Measurements from ENCODE around the gene BRF1.
A peak's percentile ranks its signal among the peaks of the same experiment; 100 is the strongest.
"Not testable (repeated sequence)": the region's sequence is repeated elsewhere in the genome, so short reads cannot be mapped to it uniquely, and the experiment has no call there.

BRF1 gene

DNA sequence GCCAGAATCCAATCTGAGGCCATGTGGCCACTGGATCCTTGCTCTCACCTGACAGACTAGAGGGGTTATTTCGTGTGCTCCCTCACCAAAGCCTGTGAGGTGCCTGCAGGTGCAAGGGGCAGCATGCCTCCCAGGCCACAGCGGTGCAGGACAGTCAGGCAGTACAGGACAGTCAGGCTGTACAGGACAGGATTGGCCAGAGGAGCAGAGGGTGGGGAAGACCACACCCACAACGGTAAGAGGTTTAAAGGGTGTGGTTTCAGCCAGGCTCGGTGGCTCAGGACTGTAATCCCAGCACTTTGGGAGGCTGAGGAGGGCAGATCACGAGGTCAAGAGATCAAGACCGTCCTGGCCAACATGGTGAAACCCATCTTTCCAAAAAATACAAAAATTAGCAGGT, 3.1 kb upstream of the BRF1 start:
- no peaks in the 10 kb centered on the region for H4K20me1 ChIP-seq (ENCODE audit: low read depth, low read length)
- H3K27ac ChIP-seq (ENCODE audit: low read depth, low read length), result no peak overlapping the region
- H3K79me2 ChIP-seq (ENCODE audit: insufficient read depth, low read length), result no peaks in the 10 kb centered on the region
- no peaks in the 10 kb centered on the region for H3F3A ChIP-seq (ENCODE audit: insufficient read depth)
- H3K36me3 ChIP-seq (ENCODE audit: low read length), result no peaks in the 10 kb centered on the region
- no peaks in the 10 kb centered on the region for H3K27me3 ChIP-seq (ENCODE audit: low read length)
- no peak overlapping the region for H3K9ac ChIP-seq (ENCODE audit: low read length)
- no peaks in the 10 kb centered on the region for H3K9me2 ChIP-seq (replicated peaks; ENCODE audit: insufficient read depth, low read length)
- TF ChIP-seq EZH2phosphoT487 (conservative IDR thresholded peaks at IDR 0.05; ENCODE audit: low read length), result no peak
- TF ChIP-seq, protein P1, sequence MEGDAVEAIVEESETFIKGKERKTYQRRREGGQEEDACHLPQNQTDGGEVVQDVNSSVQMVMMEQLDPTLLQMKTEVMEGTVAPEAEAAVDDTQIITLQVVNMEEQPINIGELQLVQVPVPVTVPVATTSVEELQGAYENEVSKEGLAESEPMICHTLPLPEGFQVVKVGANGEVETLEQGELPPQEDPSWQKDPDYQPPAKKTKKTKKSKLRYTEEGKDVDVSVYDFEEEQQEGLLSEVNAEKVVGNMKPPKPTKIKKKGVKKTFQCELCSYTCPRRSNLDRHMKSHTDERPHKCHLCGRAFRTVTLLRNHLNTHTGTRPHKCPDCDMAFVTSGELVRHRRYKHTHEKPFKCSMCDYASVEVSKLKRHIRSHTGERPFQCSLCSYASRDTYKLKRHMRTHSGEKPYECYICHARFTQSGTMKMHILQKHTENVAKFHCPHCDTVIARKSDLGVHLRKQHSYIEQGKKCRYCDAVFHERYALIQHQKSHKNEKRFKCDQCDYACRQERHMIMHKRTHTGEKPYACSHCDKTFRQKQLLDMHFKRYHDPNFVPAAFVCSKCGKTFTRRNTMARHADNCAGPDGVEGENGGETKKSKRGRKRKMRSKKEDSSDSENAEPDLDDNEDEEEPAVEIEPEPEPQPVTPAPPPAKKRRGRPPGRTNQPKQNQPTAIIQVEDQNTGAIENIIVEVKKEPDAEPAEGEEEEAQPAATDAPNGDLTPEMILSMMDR (IDR thresholded peaks at IDR 0.05; ENCODE audit: insufficient read depth, low read length, poor library complexity, severe bottlenecking), result no peak
- no peak overlapping the region for H2AFZ ChIP-seq (ENCODE audit: low read depth, low read length, severe bottlenecking)
- no peaks in the 10 kb centered on the region for H3K9me3 ChIP-seq (ENCODE audit: insufficient read depth, low read length)
- no peak overlapping the region for H3K4me2 ChIP-seq (ENCODE audit: low read depth, low read length, poor library complexity, severe bottlenecking)
- no peak overlapping the region for H3K4me3 ChIP-seq (ENCODE audit: insufficient read depth, low read length, poor library complexity, severe bottlenecking)

DNA sequence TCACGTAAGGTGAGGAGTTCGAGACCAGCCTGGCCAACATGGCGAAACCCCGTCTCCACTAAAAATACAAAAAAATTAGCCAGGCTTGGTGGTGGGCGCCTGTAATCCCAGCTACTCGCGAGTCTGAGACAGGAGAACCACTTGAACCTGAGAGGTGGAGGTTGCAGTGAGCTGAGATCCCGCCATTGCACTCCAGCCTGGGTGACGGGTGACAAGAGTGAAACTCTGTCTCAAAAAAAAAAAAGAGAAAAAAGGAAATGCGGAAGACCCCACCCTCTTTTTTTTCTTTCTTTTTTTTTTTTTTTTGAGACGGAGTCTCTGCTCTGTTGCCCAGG, 1.1 kb upstream of the BRF1 start:
- H3K36me3 ChIP-seq (ENCODE audit: low read length); H3K27ac ChIP-seq (ENCODE audit: low read depth, low read length); H2AFZ ChIP-seq (ENCODE audit: low read depth, low read length, severe bottlenecking); H3K9me2 ChIP-seq (replicated peaks; ENCODE audit: insufficient read depth, low read length); H3K9ac ChIP-seq (ENCODE audit: low read length); H3K79me2 ChIP-seq (ENCODE audit: insufficient read depth, low read length); H3F3A ChIP-seq (ENCODE audit: insufficient read depth); H4K20me1 ChIP-seq (ENCODE audit: low read depth, low read length); H3K27me3 ChIP-seq (ENCODE audit: low read length); H3K4me3 ChIP-seq (ENCODE audit: insufficient read depth, low read length, poor library complexity, severe bottlenecking); H3K9me3 ChIP-seq (ENCODE audit: insufficient read depth, low read length): not testable (repeated sequence)
- H3K4me2 ChIP-seq (ENCODE audit: low read depth, low read length, poor library complexity, severe bottlenecking), result peak overlapping the region; percentile 81

DNA sequence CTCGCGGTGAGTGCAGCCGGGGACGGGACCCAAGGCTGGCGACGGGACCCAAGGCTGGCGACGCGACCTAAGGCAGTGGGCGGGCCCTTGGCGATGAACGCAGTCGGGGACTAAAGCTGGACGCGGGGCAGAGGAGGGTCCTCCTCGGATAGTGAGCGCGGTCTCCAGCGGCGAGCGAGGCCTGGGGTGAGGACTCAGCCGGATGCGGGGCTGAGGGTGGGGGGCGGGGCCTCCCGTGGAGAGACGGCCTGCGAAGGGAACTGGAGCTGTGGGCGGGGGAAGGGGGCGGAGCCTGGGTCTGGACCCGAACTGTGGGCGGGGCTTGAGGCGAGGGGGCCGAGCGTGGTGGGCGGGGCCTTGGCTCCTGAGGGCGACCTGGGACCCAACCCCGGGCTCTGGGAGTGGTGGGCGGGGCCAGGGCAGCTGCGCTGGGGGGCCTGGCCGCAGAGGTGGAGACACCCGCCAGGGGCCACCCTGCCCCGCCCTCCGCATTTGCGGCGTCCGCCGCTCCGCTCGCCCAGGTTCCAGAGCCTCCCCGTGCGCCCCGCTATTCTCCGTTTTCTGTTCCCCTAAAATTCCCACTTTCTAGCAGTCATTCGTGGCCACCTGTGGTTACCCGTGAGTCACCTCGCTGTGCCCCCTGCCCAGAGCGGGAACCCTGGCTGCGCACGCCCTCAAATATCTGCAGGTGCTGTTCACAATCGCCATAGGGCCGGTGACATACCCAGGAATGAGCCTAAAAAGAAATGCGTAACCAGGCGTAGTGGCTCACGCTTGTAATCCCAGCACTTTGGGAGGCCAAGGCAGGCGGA, 508 bp upstream of the BRF1 start:
- no peaks in the 10 kb centered on the region for H3K36me3 ChIP-seq (ENCODE audit: low read length)
- no peaks in the 10 kb centered on the region for H3K9me3 ChIP-seq (ENCODE audit: insufficient read depth, low read length)
- no peaks in the 10 kb centered on the region for H3F3A ChIP-seq (ENCODE audit: insufficient read depth)
- H3K27ac ChIP-seq (ENCODE audit: low read depth, low read length), result no peak overlapping the region; the same call in 1 of the 2 replicates
- no peaks in the 10 kb centered on the region for H3K79me2 ChIP-seq (ENCODE audit: insufficient read depth, low read length)
- H4K20me1 ChIP-seq (ENCODE audit: low read depth, low read length), result no peaks in the 10 kb centered on the region
- TF ChIP-seq, protein P1 (IDR thresholded peaks at IDR 0.05; ENCODE audit: insufficient read depth, low read length, poor library complexity, severe bottlenecking), result no peak
- TF ChIP-seq EZH2phosphoT487 (conservative IDR thresholded peaks at IDR 0.05; ENCODE audit: low read length), result no peak
- peak overlapping the region; percentile 81 for H3K4me2 ChIP-seq (ENCODE audit: low read depth, low read length, poor library complexity, severe bottlenecking)
- H3K9ac ChIP-seq (ENCODE audit: low read length), result peak overlapping the region; percentile 49
- peak overlapping the region; percentile 70 for H2AFZ ChIP-seq (ENCODE audit: low read depth, low read length, severe bottlenecking)
- no peaks in the 10 kb centered on the region for H3K27me3 ChIP-seq (ENCODE audit: low read length)
- peak overlapping the region; percentile 58 for H3K4me3 ChIP-seq (ENCODE audit: insufficient read depth, low read length, poor library complexity, severe bottlenecking)
- no peaks in the 10 kb centered on the region for H3K9me2 ChIP-seq (replicated peaks; ENCODE audit: insufficient read depth, low read length)

Data from SU-DHL-6 (cell line).